Measurements from ENCODE around the gene YY1.
"Not testable (repeated sequence)": the region's sequence is repeated elsewhere in the genome, so short reads cannot be mapped to it uniquely, and the experiment has no call there.

Gene YY1

GRCh38 chr14:100246809-100247428, 8.0 kb downstream of the YY1 start:
- peak; percentile 34 for DNase-seq

- no peak for DNase-seq
These were observed 12.0 kb downstream of the YY1 start for GRCh38 chr14:100250732-100251465.

GRCh38 chr14:100252684-100253083, 13.7 kb downstream of the YY1 start:
- no peak for DNase-seq

- DNase-seq = no peak
These were observed 17.5 kb downstream of the YY1 start for GRCh38 chr14:100256339-100256895.

GRCh38 chr14:100261621-100262020, 22.7 kb downstream of the YY1 start:
- DNase-seq = no peak

- DNase-seq = no peak
These were observed 23.6 kb downstream of the YY1 start for GRCh38 chr14:100262545-100262944.

GRCh38 chr14:100263141-100263540, 24.2 kb downstream of the YY1 start:
- DNase-seq = no peak

- no peak for DNase-seq
These were observed 29.0 kb downstream of the YY1 start for GRCh38 chr14:100267990-100268389.

- no peak for DNase-seq
These were observed 29.8 kb downstream of the YY1 start for GRCh38 chr14:100268591-100269207.

GRCh38 chr14:100271247-100271939, 32.4 kb downstream of the YY1 start:
- DNase-seq = peak; percentile 7

GRCh38 chr14:100274250-100274649, 35.3 kb downstream of the YY1 start:
- no peak for DNase-seq

GRCh38 chr14:100275214-100275613, 36.3 kb downstream of the YY1 start:
- no peak for DNase-seq

GRCh38 chr14:100278702-100279101, 39.8 kb downstream of the YY1 start:
- no peak for DNase-seq

- DNase-seq = no peak
These were observed 40.2 kb downstream of the YY1 start for GRCh38 chr14:100279133-100279532.

GRCh38 chr14:100279563-100279962, 40.6 kb downstream of the YY1 start:
- DNase-seq = no peak

GRCh38 chr14:100281286-100282082, 42.5 kb downstream of the YY1 start:
- no peak for DNase-seq

GRCh38 chr14:100282083-100282350, 43.1 kb downstream of the YY1 start:
- DNase-seq = no peak

GRCh38 chr14:100282766-100283419, 43.9 kb downstream of the YY1 start:
- no peak for DNase-seq

GRCh38 chr14:100283436-100283835, 44.5 kb downstream of the YY1 start:
- DNase-seq = not testable (repeated sequence)

- DNase-seq = no peak
These were observed 45.3 kb downstream of the YY1 start for GRCh38 chr14:100283984-100284881.

All from central memory CD4-positive, alpha-beta T cell (primary cell).